ENCODE results near the gene IRX5.

The IRX5 gene

DNA sequence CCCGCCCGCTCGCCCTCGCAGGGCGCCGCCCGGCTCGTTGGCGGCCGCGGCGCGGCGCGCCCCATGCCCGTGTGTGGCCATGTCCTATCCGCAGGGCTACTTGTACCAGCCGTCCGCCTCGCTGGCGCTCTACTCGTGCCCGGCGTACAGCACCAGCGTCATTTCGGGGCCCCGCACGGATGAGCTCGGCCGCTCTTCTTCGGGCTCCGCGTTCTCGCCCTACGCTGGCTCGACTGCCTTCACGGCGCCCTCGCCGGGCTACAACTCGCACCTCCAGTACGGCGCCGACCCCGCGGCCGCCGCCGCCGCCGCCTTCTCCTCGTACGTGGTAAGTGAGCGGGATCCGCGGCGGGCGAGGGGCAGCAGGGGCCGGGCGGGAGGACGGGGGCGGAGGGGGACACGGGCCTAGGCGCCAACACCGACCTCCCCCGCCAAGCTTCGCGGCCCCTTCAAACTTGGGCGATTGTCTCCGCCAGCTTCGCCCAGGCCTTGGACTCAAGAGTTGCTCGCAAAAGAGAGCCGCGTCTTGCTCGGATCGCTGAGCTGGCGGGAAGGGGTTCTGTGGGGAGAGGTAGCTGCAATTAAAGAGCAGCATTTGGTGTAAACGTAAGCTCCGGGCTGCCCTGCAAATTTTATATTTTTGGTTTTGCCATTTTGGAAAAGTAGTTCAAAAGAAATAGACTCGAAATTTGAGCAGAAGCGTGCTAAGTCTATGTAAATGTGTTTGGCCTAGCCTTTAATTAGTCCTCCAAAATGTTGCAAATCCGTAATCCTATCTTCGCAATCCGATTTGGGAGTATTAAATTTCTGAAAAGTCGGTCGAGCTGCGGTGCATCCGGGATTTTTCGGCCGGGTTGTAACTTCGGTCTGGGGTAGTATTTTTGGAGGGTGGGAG lies 702 bp downstream of the IRX5 start:
- peak; percentile 33 for DNase-seq

DNA sequence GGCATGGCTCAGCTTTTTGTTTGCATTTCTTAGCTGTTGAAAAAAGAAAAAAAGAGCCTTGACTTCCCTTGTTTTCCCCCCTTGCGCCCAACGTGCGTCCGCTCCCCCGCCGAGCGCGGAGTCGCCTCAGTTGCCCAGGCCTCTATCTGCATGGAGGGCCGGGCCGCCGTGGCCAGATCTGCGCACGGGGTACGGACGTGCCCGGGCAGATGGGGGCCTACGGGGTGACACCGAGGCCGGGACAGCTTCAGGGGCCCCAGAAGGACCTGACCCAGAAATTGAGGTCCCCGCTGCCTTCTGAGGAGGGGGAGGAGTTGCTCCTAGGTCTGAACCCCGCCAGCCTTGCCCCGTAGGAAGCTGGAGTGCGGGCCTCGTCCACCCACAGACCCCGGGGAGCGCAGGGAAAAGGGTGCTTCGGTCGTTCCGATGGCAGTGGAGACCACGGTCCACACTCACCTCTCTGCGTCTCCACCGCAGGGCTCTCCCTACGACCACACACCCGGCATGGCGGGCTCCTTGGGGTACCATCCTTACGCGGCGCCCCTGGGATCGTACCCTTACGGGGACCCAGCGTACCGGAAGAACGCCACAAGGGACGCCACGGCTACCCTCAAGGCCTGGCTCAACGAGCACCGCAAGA lies 1.5 kb downstream of the IRX5 start:
- DNase-seq = no peak

DNA sequence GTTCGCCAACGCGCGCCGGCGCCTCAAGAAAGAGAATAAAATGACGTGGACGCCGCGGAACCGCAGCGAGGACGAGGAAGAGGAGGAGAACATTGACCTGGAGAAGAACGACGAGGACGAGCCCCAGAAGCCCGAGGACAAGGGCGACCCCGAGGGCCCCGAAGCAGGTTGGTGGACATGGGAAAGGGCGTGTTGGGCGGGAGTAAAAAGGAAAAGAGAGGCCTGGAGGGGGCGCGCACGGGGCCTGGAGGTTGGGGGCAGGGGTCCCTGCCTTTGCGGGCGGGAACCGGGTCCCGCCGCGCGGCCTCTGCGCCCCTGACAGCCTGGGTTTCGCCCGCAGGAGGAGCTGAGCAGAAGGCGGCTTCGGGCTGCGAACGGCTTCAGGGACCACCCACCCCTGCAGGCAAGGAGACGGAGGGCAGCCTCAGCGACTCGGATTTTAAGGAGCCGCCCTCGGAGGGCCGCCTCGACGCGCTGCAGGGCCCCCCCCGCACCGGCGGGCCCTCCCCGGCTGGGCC lies 2.1 kb downstream of the IRX5 start:
- no peak for DNase-seq

DNA sequence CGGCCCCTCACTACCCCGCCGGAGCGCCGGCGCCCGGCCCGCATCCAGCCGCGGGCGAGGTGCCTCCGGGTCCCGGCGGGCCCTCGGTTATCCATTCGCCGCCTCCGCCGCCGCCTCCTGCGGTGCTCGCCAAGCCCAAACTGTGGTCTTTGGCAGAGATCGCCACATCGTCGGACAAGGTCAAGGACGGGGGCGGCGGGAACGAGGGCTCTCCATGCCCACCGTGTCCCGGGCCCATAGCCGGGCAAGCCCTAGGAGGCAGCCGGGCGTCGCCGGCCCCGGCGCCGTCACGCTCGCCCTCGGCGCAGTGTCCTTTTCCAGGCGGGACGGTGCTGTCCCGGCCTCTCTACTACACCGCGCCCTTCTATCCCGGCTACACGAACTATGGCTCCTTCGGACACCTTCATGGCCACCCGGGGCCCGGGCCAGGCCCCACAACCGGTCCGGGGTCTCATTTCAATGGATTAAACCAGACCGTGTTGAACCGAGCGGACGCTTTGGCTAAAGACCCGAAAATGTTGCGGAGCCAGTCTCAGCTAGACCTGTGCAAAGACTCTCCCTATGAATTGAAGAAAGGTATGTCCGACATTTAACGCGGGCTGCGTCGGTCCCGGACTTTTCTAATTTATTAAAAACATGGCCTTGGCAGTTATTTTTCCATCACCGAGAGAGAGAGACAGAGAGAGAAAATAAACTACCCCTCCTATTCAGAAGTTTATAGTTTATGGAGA lies 2.8 kb downstream of the IRX5 start:
- no peak for DNase-seq

DNA sequence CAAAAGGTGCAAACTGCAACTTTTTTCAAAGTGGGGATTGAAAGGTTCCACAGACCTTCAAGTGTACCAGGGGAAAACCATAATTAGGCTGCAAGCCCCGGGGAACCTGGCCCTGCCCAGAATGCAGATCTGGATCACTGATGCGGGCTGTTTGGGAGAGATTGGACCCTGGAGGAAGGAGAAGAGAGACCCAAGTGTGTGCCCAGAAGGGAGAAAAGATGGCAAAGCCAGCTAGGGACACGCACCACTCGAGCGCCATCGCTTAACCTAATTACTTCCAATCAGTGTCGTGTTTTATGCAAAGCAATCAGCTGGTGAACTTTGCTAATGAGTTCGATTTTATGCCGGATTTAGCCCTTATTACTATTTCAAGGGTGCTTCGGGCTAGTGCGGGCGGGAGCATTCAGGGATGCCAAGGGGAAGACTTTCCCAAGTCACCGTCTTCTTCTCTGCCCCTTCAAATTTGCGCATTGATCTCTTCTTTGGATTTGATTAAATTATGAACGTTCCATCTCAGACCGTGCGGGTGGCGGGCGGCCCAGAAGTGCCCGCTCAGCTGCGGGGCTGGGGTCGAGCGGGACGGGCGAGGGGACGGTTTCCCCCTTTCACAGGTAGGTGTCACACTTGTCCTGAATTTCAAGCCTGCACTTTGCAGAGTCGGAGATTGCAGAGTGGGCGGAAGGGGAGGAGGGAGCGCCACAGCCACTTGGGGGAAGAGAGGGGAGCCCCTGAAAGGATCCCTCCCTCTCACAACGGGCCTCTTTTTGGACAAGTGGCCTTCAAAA lies 4.0 kb downstream of the IRX5 start:
- DNase-seq = no peak

DNA sequence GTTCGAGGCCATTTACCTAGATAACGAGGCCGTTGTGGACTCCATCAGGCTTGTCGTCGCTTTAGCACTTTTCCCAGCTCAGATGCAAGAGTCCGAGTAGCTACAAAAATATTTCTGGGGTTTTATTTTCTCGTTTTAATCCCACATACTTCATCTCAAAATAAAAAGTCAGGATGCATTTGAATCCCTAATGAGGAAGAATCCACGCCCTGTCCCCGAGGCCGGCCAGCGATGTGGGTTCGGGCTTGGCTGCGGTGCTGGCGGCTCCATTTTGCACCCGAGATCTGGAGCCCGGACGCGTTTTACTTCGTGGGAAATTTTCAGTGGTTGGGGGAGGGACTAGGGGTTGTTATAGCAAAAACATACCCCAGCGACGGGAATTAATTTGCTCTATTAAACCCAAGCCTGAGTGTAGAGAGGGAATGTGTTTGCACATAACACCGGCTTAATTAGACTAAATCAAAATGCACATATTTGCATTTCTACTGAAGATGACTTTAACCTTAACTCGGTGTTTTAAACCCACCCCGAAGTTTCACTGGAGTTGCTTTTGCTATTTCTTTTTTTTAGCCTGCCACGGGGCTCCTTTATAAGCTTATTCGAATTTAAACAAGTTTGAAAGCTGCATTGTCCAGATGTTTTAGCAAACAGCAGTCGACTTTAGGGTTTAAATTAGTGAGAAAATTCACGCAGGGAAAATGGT lies 4.8 kb downstream of the IRX5 start:
- no peak for DNase-seq

DNA sequence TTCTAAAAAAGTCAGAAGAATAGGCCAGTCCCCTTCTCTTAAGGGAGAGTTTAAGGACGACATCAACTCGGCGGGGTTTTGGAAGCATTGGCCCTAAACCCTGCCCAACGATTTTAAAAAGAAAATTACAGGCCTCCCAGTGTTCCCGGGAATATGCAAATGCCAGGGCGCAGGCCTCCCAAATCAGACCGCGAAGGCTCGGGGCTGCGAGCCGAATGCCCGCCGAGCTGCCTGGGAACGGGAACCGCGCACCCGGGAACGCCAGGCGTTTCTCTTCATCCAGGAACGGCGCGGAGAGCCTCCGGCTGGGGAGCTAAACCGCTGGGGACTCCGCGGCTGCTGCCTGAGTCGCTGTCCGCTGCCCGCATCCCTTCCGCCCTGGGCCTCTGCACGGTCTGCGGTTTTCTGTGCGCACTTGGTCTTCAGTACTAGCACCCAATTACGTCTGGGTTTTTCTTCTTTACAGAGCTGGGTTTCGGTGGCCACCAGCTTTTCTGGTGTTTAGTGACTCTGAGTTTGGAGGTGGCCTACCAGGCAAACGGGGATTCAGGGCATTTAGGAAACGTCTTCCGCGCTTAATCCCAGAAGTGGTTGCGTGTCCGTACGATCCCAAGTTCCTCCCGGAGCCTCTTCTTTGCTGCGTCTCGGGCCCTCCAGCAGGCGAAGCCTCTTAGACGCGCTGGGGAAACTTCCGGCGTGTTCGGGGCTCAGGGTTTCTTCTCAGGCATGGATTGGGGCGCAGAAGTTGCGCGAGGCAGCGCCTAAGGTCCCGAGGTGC lies 5.7 kb downstream of the IRX5 start:
- no peak for DNase-seq

DNA sequence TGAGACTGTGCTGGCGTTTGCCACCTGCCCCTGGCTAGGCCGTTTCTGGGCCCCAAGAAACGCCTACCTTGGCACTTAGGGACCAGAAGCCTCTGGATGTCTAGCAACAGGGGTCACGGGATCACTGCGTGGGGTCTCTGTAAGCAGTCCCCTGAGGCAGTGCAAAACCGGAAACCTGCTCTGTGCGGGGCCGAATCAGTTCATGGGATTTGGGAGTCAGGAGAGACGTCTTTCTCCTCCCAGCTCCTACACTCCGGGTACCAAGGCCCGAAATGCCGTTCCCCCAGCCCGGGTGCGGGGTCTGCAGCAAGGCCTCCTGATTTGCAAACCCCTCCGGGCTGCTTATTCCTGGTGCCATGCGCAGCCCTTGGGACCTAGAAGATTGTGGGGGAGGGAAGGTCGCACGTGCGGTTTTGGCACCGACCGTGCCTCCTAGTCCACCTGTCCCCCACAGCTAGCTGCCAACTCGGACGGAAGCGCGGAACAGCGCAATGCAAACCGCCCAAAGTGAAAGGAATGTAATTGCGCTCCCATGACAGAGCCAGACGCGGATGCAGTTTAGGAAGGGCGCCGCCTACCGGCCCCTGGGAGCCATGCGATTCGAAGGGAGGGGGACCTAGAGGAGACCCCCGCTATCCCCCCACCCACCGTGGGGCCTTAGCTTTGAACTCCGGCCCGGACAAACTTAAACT lies 6.5 kb downstream of the IRX5 start:
- DNase-seq = no peak

DNA sequence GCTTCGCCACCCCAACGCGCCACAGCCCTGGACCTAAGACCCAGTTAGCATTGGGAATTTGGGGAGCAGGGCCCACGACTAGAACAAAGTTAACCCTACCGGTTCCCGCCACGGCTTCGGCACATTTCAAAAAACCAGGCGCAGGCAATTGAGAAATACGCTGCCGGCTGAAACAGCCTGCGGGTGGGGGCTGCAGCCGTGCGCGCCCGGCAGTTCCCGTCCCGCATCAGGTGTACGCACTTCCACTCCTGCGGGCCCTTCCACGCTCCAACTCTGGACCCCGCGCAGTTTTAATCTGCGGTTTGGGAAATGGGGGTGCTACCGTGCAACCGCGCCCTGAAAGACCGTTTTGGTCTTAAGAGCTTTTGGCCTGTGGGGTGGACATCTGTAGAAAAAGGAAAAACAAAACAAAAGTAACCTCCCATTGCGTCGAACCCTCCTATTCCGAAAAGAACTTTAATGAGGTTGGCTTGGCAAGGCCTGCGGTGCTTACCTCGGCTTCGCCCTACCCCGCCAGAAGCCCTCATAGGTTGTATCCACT lies 7.1 kb downstream of the IRX5 start:
- DNase-seq = no peak

DNA sequence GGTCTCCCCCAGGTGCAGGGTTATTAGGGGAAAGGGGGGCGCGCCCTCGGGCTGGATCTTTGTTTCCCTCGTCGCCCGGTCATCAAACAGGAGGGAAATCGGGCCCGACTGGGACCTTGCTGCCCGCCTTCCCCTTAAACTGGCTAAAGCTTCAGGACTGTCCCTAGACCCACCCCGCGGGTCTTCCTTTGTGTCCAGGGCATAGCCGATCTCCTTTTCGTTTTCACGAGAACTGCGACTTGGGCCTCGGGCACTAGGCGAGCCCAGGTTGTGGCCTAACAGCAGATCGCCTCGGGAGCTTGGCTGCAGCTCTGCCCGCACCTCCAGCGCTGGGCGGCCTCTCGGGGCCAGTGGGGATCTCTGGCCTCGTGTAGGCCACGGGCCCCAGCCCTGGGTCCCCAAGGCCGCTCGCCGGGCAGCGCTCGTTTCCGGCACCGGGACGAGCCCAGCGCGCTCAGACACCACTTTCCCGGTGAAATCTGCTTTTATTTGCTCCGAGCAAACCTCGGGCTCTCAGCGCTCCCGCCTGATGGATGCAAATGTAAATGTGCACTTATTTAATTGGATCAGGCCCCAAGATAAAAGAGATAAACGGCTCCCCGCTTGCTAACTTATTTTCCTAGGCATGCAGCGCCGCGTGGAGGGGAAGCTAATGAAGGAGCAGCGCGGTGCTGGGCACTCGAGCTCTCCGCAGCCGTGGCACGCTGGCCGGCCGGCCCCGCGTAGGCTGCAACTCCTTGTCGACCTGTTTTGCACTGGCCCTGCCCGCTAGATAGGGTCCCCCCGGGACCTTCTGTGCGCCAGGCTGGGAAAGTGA lies 7.8 kb downstream of the IRX5 start:
- no peak for DNase-seq

DNA sequence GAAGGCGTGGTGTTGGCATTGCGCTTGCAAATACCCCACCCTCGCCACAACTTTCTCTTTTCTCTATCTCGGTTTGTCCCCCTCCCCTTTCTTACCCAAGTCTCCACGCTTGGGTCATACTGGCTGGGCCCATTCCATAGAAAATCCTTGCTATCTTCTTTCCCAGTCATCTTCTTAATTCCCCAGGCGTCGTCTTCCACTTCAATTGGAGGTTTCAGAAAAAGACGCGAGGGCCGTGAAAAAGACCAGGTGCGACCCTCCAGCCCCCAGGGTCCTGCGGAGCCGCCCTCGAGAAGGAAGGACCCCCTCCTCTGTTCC lies 8.3 kb downstream of the IRX5 start:
- DNase-seq = no peak

DNA sequence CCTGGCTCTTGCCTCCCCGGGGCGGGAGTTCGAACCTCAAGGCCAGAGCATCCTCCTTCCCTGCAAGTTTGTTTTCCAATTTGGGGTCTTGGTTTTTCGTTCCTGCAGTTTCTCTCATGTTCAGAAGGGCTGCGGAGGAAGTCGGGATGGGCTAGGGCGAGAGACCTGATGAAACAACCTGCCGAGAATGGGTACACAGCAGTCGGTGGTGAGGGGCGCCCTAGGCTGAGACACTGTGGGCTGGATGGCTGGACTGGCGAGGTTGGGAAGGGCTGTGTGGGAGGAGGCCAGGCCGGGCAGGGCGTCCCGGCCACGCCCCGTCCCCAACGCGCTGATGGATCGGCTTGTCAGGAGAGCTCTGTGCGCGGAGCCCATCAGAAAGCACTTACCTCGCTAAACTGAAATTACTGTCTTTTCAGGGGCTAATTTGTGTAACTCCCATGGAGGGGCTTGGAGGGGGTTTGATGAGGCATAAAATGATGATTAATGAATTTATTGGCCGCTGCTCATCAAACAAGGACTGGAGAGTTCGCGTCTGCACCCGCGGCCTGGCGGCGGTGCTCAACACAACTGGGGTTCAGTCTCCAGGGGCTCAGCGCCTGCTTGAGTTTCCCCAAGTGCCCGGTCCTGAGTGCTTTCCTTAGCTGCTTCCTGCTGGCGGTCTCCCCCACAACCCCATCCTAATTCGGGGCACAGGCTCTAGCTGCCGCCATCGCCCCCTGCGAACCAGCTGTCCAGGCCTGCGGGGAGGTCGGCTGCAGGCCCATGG lies 9.0 kb downstream of the IRX5 start:
- no peak for DNase-seq

DNA sequence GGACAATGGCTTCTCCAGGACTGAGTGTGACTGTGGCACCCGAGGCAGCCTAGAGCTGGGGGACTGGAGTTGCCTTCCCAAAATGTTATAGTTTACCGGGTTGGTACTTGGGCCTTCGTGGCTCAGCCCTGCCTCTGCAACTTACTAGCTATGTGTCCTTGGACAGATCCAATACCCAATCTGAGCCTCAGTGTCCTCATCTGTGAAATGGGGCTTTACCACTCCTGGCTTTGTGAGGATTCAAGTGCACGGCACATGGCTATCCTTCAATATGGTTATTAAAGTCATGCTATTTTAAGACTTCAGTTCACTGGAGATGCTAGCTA lies 9.6 kb downstream of the IRX5 start:
- no peak for DNase-seq

DNA sequence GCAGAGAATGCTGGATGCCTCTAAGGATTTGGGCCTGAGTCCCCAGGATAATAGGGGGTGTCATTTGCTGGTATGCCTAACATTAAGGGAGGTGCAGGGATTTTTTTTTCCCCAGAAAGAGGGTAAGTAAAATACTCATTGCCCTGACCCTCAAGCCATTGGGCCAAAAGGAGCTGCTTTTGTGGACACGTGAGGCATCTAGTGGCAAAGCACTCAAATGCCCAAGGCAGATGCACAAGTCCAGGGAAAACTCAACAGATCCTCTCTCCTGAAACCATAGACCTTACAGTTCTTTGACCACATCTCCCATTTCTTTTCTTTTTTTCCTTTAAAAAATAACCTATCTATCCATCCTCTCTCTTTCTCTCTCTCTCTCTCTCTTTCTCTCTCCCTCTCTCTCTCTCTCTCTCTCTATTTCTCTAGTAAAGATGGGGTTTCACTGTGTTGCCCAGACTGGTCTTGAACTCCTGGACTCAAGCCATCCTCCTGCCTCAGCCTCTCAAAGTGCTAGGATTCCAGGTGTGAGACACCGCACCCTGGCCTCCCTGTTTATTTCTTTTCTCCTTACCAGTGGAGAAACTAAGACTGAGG lies 11.8 kb downstream of the IRX5 start:
- no peak for DNase-seq

DNA sequence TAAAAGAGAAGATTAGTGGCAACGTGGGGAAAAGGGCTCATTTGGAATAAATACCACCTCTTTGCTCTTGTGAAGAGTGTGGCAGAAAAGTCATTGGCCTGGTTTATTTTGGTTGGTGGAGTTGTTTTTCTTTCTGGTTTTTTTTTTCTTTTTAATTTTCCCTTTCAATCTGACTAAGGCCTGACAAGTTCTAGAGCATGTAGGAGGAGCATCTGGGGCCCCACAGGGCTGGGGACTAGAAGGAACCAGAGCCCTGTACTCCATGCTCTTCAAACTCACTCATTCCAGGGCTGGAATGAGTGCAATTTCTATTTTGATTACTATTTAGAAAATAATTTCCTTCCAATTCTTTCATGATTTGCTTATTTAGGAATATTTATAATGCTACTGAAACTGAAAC lies 13.3 kb downstream of the IRX5 start:
- no peak for DNase-seq

DNA sequence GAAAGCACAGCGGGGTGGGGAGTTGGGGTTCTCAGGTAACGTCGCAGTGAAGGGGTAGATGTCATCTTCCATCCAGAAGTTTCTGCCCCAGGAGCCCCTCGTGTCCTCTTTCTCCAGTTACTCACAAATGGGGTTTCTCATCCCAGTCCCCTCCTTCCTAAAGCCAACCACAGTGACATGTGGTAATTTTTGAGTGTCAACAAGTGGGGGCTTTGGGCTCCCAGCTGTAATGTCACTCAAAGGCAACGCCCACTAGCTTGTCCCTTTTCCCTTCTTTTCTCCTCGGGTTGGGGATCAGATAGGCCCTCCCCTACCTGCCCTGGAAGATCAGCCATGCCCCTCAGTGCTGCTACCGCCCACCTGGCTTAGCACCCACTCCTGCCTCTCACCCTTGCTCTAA lies 14.4 kb downstream of the IRX5 start:
- DNase-seq = no peak

DNA sequence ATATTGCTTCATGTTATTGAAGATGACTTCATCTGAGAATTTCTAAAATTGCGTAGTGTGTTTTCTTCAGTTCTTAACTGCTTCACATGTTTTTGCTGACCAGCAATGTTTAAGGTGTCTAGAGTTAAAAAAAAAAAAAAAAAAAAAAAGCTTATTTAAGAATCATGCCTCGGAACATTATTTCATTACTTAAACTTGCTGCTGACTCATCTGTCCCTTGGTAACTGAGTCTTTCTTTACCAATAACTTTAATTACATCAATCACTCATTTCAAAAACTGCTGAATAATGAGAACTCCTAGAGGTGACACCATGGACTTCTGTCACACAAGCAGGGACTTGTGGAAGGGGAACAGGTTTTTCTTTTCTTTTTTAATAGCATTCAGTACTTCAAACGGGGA lies 16.2 kb downstream of the IRX5 start:
- no peak for DNase-seq

DNA sequence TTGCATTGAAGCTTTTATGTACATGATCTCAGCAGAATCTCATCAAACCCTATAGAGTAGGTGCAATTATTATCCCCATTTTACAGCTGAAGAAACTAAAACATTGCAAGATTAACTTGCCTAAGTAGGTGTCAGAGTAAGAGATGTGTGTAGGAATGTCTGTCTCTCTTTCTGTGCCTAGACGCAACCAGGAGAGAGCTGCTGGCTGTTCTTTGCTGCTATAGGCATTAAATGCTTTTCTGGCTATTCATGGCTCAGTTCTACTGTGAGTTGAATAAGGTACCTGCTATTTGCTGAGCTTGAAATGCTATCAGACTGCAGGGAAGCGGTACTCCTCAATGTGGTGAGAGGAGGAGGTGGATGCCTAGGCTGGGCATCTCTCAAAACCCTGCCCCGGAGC lies 17.0 kb downstream of the IRX5 start:
- DNase-seq = no peak

DNA sequence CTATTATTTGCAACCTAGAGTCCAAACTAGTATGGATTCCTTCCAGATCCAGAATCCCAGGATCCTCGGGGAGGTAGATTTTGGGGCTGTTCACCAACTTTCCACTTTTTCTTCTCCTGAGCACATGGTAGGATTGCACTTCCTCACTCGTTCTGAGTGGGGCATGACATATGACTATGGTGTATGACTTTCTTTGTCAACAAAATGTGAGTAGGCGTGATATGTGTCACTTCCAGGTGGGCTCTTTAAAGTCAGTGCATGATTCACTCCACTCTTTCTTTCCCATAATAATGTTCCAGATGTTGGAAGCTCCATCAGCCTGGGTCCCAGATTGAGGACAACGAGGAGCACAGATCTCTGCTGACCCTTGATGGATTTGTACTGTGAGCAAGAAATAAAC lies 21.5 kb downstream of the IRX5 start:
- no peak for DNase-seq

All from NCI-H345 (cell line).